ENCODE results near the gene ESAM. TPM values are rescaled to one million over a fixed set of nuclear protein-coding genes. Genes with fewer than 3 reads are reported as not detected.

ESAM gene
- total RNA-seq, 5 donors from 2014 or later (not counting 1 experiment from before 2014, with no cell fraction given) = 1.2 to 3.5 (median 2.5) TPM

DNA sequence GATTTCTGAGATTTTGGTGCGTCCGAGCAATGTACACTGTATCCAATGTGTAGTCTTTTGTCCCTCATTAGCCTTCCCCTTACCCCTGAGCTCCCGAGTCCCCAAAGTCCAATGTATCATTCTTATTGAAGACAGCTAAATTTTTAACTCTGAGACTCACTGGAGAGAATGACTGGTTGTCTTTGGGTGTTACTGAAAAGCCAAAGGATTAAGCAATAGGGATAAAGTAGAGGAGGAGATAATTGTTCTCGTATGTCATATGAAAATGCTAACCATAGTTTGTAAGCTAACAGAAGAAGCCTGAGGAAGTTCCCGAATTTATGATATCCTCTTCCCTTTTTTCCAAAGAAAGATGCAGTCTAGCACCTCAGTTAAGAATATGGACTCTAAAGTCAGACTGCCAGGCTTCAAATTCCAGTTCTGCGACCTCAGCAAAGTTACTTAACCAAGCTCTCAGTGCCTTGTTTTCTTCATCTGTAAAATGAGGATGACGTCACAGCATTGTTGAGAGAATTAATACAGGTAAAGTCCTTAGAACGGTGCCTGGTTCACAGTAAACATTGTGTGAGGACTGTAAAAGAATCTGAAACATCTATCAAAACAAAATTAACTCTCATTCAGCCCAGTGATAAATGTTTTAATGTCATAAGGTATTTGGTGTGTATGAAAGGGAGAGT lies 39.7 kb upstream of the ESAM start:
- DNase-seq = no peak
- no peaks in the 10 kb centered on the region for H3K36me3 ChIP-seq (ENCODE audit: control insufficient read depth in 2 of 2, extremely low read depth in 1 of 2, insufficient read depth in 1 of 2, low read length in 1 of 2)
- no peak overlapping the region for H3K27ac Mint-ChIP-seq
- POLR2A ChIA-PET = interaction anchor here in 1 of 2 donors (0.6 kb wide), 2 partner anchors 74 to 1518 kb away, joined by 3 read pairs; no protein-coding TSS in a partner anchor
- H3K9me3 ChIP-seq = no peaks in the 10 kb centered on the region
- no peak for ATAC-seq (replicated peaks in 1 of 4)
- H3K27me3 Mint-ChIP-seq = no peaks in the 10 kb centered on the region
- H3K4me3 Mint-ChIP-seq = peak overlapping the region; percentile 28 to 93 (median 50)
- no peak overlapping the region for H3K4me3 ChIP-seq (ENCODE audit: control insufficient read depth in 1 of 2, extremely low read depth in 1 of 2, low read length in 1 of 2)
- no peaks in the 10 kb centered on the region for H3K27me3 ChIP-seq (replicated peaks in 1 of 2; ENCODE audit: control insufficient read depth in 2 of 2, extremely low read depth in 1 of 2, insufficient read depth in 2 of 2, low read length in 1 of 2)
- H3K9me3 Mint-ChIP-seq = no peaks in the 10 kb centered on the region
- peaks cover 11% of the 10 kb centered on the region in 2 experiments for H3K4me1 ChIP-seq (ENCODE audit: control insufficient read depth in 1 of 2, extremely low read depth in 1 of 2, insufficient read depth in 2 of 2, low read length in 2 of 2)
- H3K4me1 Mint-ChIP-seq = peaks cover 18 to 30% (median 28%) of the 10 kb centered on the region in 3 donors
- CTCF ChIA-PET = interaction anchor here (0.5 to 1.6 kb wide), 6 partner anchors 35 to 160 kb away, joined by 3 to 11 read pairs (median 5); no protein-coding TSS in a partner anchor
- peaks cover 17% of the 10 kb centered on the region for H3K36me3 Mint-ChIP-seq
- H3K27ac ChIP-seq (ENCODE audit: low read length) = no peak overlapping the region
- 67% methylated on average over 1 of the region's 8 CpGs for WGBS (ENCODE audit: insufficient coverage)

DNA sequence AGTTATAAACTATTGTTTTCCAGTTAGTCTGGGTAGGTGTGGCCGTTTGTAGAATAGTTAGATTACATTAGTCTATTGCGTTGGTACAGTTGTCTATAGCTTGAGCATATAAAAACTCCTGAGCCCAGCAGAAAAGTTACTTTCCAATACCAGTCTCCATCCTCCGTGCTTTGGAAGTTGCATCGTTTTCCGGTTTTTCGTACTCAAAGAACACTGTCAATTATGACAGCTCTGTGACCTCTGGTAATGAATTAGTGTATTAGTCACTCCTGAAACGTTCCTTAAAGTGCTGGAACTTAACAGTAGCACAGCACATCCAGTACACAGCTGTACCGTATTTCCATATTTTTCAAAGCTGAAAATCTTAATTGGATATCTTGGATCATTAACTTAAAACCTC lies 38.9 kb upstream of the ESAM start:
- no peak for ATAC-seq (replicated peaks in 1 of 4)
- Mint-ChIP-seq H3K4me3 (peak overlapping the region; percentile 82 to 93 (median 85)), H3K27ac (peak overlapping the region; percentile 87 to 90), H3K4me1 (peaks cover 18 to 30% (median 28%) of the 10 kb centered on the region in 3 donors), H3K9me3 (no peaks in the 10 kb centered on the region), H3K36me3 (peaks cover 12% of the 10 kb centered on the region), H3K27me3 (no peaks in the 10 kb centered on the region)
- Histone ChIP-seq H3K9me3 (no peaks in the 10 kb centered on the region), H3K4me1 (ENCODE audit: control insufficient read depth in 1 of 2, extremely low read depth in 1 of 2, insufficient read depth in 2 of 2, low read length in 2 of 2) (peaks cover 11% of the 10 kb centered on the region in 2 experiments), H3K27ac (ENCODE audit: low read length) (peak overlapping the region; percentile 98), H3K4me3 (ENCODE audit: control insufficient read depth in 1 of 2, extremely low read depth in 1 of 2, low read length in 1 of 2) (peak overlapping the region; percentile 52 to 94), H3K36me3 (ENCODE audit: control insufficient read depth in 2 of 2, extremely low read depth in 1 of 2, insufficient read depth in 1 of 2, low read length in 1 of 2) (no peaks in the 10 kb centered on the region), H3K27me3 (replicated peaks in 1 of 2; ENCODE audit: control insufficient read depth in 2 of 2, extremely low read depth in 1 of 2, insufficient read depth in 2 of 2, low read length in 1 of 2) (no peaks in the 10 kb centered on the region)
- no peak for DNase-seq
- ChIA-PET POLR2A (no interaction called here), CTCF (interaction anchor here (0.8 to 1.6 kb wide), 7 partner anchors 35 to 158 kb away, joined by 3 to 11 read pairs (median 5); no protein-coding TSS in a partner anchor)
- WGBS (ENCODE audit: insufficient coverage) = no CpG with 5 or more reads among the region's 8 CpGs

DNA sequence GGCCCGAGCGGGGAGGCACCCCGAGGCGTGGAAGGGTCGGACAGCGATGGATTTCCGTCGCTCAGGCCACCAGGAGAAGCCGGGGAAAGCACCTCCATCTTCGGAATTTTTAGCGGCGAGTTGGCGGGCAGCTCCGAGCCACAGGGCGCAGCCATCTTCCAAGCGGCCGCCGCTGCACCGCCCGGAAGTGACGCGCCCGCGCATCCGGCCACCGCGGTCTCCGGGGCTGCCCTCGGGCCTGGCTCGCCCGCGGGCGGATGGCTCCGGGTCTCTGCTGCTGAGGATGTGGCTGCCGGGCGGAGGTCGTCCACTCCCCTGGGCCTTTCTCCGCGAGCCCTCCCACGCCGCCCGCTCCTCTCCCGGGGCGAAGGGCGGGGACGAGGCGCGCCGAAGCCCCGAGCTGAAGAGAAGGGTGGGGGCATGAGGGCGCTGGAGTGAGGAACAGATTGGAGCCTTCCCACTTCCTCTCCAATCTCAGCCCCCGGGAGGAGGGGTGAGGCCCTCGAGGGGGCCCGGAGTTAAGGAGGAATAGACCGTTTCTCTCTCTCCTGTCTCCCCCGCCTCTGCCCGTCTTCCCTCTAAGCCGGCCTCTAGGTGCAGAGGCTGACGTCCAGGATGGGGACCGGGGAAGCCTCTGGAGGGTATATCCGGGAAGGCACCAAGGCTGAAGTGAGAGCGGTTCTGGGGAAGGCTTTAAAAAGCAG lies 38.3 kb upstream of the ESAM start, which contains the start of gene MSANTD2:
Gene MSANTD2, minus strand, starts transcription at position 181 of the 704 bp plus-strand sequence. Its CDS starts 26 bp downstream, at position 155.
- Mint-ChIP-seq H3K4me3 (peak within 1 kb of the TSS; percentile 87 to 94 (median 93)), H3K36me3 (peaks cover 6% of the 10 kb centered on the region), H3K9me3 (no peaks in the 10 kb centered on the region), H3K27me3 (no peaks in the 10 kb centered on the region), H3K4me1 (peaks cover 18 to 32% (median 31%) of the 10 kb centered on the region in 3 donors), H3K27ac (peak within 1 kb of the TSS; percentile 91 to 92)
- DNase-seq = peak; percentile 38 to 85 (median 67)
- peaks cover 11% of the 10 kb centered on the region in 2 experiments for H3K4me1 ChIP-seq (ENCODE audit: control insufficient read depth in 1 of 2, extremely low read depth in 1 of 2, insufficient read depth in 2 of 2, low read length in 2 of 2)
- WGBS (ENCODE audit: insufficient coverage) = 0% methylated on average over 39 of the region's 62 CpGs
- no peaks in the 10 kb centered on the region for H3K9me3 ChIP-seq
- ChIA-PET POLR2A (interaction anchor here in 1 of 2 donors (1.1 kb wide), 1 partner anchor 127 kb away, joined by 3 read pairs; the partner anchor contains the start of genes SIAE and SPA17), CTCF (interaction anchor here (0.8 to 1.6 kb wide), 9 partner anchors 36 to 157 kb away, joined by 3 to 11 read pairs (median 3); no protein-coding TSS in a partner anchor)
- peak within 1 kb of the TSS; percentile 52 to 94 for H3K4me3 ChIP-seq (ENCODE audit: control insufficient read depth in 1 of 2, extremely low read depth in 1 of 2, low read length in 1 of 2)
- no peaks in the 10 kb centered on the region for H3K36me3 ChIP-seq (ENCODE audit: control insufficient read depth in 2 of 2, extremely low read depth in 1 of 2, insufficient read depth in 1 of 2, low read length in 1 of 2)
- ATAC-seq (replicated peaks in 1 of 4) = peak; percentile 89 to 92 (median 90)
- H3K27ac ChIP-seq (ENCODE audit: low read length) = peak within 1 kb of the TSS; percentile 98
- no peaks in the 10 kb centered on the region for H3K27me3 ChIP-seq (replicated peaks in 1 of 2; ENCODE audit: control insufficient read depth in 2 of 2, extremely low read depth in 1 of 2, insufficient read depth in 2 of 2, low read length in 1 of 2)

DNA sequence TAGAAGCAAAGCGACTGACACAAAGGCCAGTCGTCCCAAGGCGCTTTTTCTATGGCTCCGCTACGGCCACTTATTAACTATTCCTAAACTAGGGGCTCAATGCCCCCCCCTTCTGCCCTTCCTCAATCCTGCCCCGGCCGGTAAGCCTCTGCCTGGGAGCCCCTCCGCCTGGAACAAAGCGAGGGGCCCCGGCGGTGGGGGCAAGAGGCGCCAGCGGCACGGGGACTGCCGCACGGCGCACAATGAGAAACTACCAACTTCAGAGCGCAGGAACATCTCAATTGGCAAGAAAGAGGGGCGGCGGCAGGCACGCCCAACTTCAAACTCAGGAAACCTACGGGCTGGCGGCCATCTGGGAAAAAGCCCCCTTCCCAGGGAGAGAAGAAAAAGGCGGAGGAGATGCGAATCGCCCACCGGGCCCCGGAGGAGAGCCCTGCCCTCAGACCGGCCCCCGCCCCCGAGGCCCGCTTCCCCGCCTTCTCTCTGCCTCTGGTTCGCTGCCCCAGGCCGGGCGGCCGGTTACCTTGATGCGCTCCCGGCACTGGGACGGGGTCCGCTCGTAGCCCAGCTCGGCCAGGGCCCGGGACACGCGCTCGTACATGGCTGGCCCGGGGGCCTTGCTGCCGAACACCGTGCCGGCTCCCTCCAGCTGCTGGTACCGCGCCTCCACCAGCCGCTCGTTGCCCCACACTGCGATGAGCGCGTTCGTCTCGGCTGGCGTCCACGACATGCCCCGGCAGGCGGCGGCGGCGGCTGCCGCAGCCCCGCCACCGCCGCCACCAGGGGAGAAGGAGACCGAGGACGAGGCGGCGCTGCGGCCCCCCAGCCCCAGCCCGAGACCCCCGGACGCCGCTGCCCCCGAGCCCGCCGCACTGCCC lies 37.5 kb upstream of the ESAM start:
- POLR2A ChIA-PET = interaction anchor here in 1 of 2 donors (1.1 kb wide), 1 partner anchor 126 kb away, joined by 3 read pairs; the partner anchor contains the start of genes SIAE and SPA17
- Histone ChIP-seq H3K36me3 (ENCODE audit: control insufficient read depth in 2 of 2, extremely low read depth in 1 of 2, insufficient read depth in 1 of 2, low read length in 1 of 2) (no peaks in the 10 kb centered on the region), H3K4me3 (ENCODE audit: control insufficient read depth in 1 of 2, extremely low read depth in 1 of 2, low read length in 1 of 2) (peak overlapping the region; percentile 52 to 94), H3K27me3 (replicated peaks in 1 of 2; ENCODE audit: control insufficient read depth in 2 of 2, extremely low read depth in 1 of 2, insufficient read depth in 2 of 2, low read length in 1 of 2) (no peaks in the 10 kb centered on the region), H3K9me3 (no peaks in the 10 kb centered on the region), H3K27ac (ENCODE audit: low read length) (peak overlapping the region; percentile 98), H3K4me1 (ENCODE audit: control insufficient read depth in 1 of 2, extremely low read depth in 1 of 2, insufficient read depth in 2 of 2, low read length in 2 of 2) (peaks cover 11% of the 10 kb centered on the region in 2 experiments)
- Mint-ChIP-seq H3K4me3 (peak overlapping the region; percentile 87 to 94 (median 93)), H3K9me3 (no peaks in the 10 kb centered on the region), H3K36me3 (no peaks in the 10 kb centered on the region), H3K27me3 (no peaks in the 10 kb centered on the region), H3K4me1 (peaks cover 18 to 36% (median 31%) of the 10 kb centered on the region in 3 donors), H3K27ac (peak overlapping the region; percentile 91 to 92)
- peak in 34 of 35 experiments; percentile 1 to 65 (median 33) for DNase-seq
- peak; percentile 62 to 68 (median 64) for ATAC-seq (replicated peaks in 1 of 4)
- CTCF ChIA-PET = interaction anchor here (0.6 to 2.5 kb wide), 12 partner anchors 11 to 130 kb away, joined by 3 to 10 read pairs (median 4); partner anchors contain the start of gene ROBO3 (in 1 of the 2)
- under 1% methylated on average over 74 of the region's 83 CpGs for WGBS (ENCODE audit: insufficient coverage)

DNA sequence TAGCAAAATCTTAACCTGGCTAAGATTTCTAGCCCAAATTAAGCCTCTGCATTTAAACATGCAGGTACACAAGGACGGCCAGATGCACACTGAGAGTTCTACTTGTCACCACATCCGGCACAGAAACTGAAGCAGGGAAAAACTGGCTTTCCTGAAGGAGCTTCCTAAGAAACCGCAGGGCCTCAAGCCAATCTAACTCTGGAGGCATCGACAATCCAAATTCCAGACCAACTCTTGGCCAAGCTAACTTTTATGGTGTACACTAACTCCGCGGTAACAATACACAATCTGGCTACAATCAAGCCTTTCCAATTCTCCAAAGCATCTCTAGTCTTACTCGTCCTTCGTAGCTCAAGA lies 36.9 kb upstream of the ESAM start:
- Mint-ChIP-seq H3K27ac (peak overlapping the region; percentile 91 to 92), H3K4me3 (peak overlapping the region; percentile 87 to 94 (median 93)), H3K27me3 (no peaks in the 10 kb centered on the region), H3K36me3 (no peaks in the 10 kb centered on the region), H3K9me3 (no peaks in the 10 kb centered on the region), H3K4me1 (peaks cover 22 to 38% (median 34%) of the 10 kb centered on the region in 3 donors)
- CTCF ChIA-PET = interaction anchor here (0.6 to 2.5 kb wide), 15 partner anchors 10 to 492 kb away, joined by 3 to 10 read pairs (median 4); partner anchors contain the start of gene ROBO3 (in 1 of the 2)
- POLR2A ChIA-PET = no interaction called here
- Histone ChIP-seq H3K9me3 (no peaks in the 10 kb centered on the region), H3K27me3 (replicated peaks in 1 of 2; ENCODE audit: control insufficient read depth in 2 of 2, extremely low read depth in 1 of 2, insufficient read depth in 2 of 2, low read length in 1 of 2) (no peaks in the 10 kb centered on the region), H3K4me3 (ENCODE audit: control insufficient read depth in 1 of 2, extremely low read depth in 1 of 2, low read length in 1 of 2) (peak overlapping the region; percentile 52 to 94), H3K36me3 (ENCODE audit: control insufficient read depth in 2 of 2, extremely low read depth in 1 of 2, insufficient read depth in 1 of 2, low read length in 1 of 2) (no peaks in the 10 kb centered on the region), H3K4me1 (ENCODE audit: control insufficient read depth in 1 of 2, extremely low read depth in 1 of 2, insufficient read depth in 2 of 2, low read length in 2 of 2) (peaks cover 11% of the 10 kb centered on the region in 2 experiments), H3K27ac (ENCODE audit: low read length) (peak overlapping the region; percentile 42)
- WGBS (ENCODE audit: insufficient coverage) = 10% methylated on average over 8 of the region's 8 CpGs
- ATAC-seq (replicated peaks in 1 of 4) (no peak), DNase-seq (peak in 1 of 35 experiments; percentile 27)
